ENCODE data around the gene SHISAL1.

Gene SHISAL1

GRCh38 chr22:44248926-44249325 lies 63.8 kb downstream of the SHISAL1 start:
- no peak overlapping the region for H3K4me3 ChIP-seq (ENCODE audit: low read depth, low read length, poor library complexity, severe bottlenecking)
- no peaks in the 10 kb centered on the region for H3K4me1 ChIP-seq (ENCODE audit: insufficient read depth, low read length, severe bottlenecking)
- no peak for TF ChIP-seq EZH2 (IDR thresholded peaks at IDR 0.05; ENCODE audit: borderline replicate concordance, low read length)
- TF ChIP-seq, protein P1, sequence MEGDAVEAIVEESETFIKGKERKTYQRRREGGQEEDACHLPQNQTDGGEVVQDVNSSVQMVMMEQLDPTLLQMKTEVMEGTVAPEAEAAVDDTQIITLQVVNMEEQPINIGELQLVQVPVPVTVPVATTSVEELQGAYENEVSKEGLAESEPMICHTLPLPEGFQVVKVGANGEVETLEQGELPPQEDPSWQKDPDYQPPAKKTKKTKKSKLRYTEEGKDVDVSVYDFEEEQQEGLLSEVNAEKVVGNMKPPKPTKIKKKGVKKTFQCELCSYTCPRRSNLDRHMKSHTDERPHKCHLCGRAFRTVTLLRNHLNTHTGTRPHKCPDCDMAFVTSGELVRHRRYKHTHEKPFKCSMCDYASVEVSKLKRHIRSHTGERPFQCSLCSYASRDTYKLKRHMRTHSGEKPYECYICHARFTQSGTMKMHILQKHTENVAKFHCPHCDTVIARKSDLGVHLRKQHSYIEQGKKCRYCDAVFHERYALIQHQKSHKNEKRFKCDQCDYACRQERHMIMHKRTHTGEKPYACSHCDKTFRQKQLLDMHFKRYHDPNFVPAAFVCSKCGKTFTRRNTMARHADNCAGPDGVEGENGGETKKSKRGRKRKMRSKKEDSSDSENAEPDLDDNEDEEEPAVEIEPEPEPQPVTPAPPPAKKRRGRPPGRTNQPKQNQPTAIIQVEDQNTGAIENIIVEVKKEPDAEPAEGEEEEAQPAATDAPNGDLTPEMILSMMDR (IDR thresholded peaks at IDR 0.05; ENCODE audit: low read length): no peak
- H3K9ac ChIP-seq (ENCODE audit: low read length): no peak overlapping the region
- no peak overlapping the region for H2AFZ ChIP-seq (ENCODE audit: low read length)
- H3K79me2 ChIP-seq (ENCODE audit: insufficient read depth, low read length): no peaks in the 10 kb centered on the region
- no peaks in the 10 kb centered on the region for H4K20me1 ChIP-seq (ENCODE audit: insufficient read depth, low read length)
- H3K9me2 ChIP-seq (ENCODE audit: low read depth, low read length): no peaks in the 10 kb centered on the region
- H3K4me2 ChIP-seq (ENCODE audit: low read length): no peak overlapping the region
- no peaks in the 10 kb centered on the region for H3K36me3 ChIP-seq (ENCODE audit: insufficient read depth, low read length)
- H3K27me3 ChIP-seq (ENCODE audit: insufficient read depth, low read length): peaks cover 8% of the 10 kb centered on the region; the same call in 1 of the 2 replicates
- 0 out of 2 replicates have a peak, but pooled peaks cover 4% of the 10 kb centered on the region for H3K9me3 ChIP-seq (ENCODE audit: low read length)
- no peak overlapping the region for H3K27ac ChIP-seq (ENCODE audit: low read depth, low read length, poor library complexity, severe bottlenecking)
- no peaks in the 10 kb centered on the region for H3F3A ChIP-seq (ENCODE audit: insufficient read depth, low read length)

DNA sequence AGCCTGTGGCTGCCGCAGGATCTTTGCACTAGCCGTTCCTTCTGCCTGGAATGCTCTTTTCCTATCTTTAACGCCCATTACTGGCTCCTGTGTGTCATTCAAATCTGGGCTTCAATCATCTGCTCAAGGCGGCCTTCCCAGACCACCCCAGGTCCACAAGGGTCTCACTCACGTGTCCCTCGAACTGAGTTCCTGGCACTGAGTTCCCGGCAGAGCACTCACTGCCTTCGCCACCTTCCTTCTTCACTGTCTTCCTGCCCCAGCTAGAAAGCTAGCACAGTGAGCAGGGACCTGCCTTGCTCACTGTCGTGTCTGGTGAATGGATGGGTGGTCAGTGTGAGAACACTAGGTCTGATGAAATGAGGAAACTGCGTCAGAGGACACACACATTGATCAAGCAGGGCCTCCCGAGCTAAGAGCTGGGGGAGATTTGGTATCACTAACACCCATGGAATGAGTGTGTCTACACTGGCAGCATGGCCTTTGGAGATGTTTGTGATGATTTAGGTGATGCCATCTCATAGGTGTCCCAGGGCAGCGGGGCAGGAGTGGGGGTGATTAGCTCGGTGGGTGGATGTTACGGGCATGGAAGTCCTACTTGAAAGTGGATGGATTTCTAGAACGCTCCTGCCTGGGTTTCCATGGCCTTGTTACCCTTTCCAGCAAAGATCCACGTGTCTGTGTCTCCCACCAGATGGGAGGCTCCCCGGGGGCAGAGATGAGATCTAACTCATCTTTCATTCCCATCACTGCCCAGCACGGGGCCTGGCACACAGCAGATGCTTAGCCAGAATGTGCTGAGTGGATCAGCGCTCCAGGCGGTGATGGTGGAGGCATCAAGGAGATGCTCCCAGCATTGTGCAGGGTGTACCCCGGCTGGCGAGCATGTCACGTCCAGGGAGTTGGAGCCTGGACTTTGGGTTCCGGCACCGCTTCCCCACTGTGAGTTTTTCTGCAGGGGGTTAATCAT lies 64.5 kb downstream of the SHISAL1 start:
- no peaks in the 10 kb centered on the region for H4K20me1 ChIP-seq (ENCODE audit: insufficient read depth, low read length)
- no peaks in the 10 kb centered on the region for H3K36me3 ChIP-seq (ENCODE audit: insufficient read depth, low read length)
- H3K9me3 ChIP-seq (ENCODE audit: low read length): 0 out of 2 replicates have a peak, but pooled peaks cover 4% of the 10 kb centered on the region
- no peak overlapping the region for H3K9ac ChIP-seq (ENCODE audit: low read length)
- no peaks in the 10 kb centered on the region for H3K79me2 ChIP-seq (ENCODE audit: insufficient read depth, low read length)
- no peak overlapping the region for H3K27ac ChIP-seq (ENCODE audit: low read depth, low read length, poor library complexity, severe bottlenecking)
- H3K27me3 ChIP-seq (ENCODE audit: insufficient read depth, low read length): peaks cover 8% of the 10 kb centered on the region; the same call in 1 of the 2 replicates
- H3F3A ChIP-seq (ENCODE audit: insufficient read depth, low read length): no peaks in the 10 kb centered on the region
- H3K4me1 ChIP-seq (ENCODE audit: insufficient read depth, low read length, severe bottlenecking): no peaks in the 10 kb centered on the region
- no peak overlapping the region for H3K4me3 ChIP-seq (ENCODE audit: low read depth, low read length, poor library complexity, severe bottlenecking)
- TF ChIP-seq, protein P1 (IDR thresholded peaks at IDR 0.05; ENCODE audit: low read length): no peak
- TF ChIP-seq EZH2 (IDR thresholded peaks at IDR 0.05; ENCODE audit: borderline replicate concordance, low read length): no peak
- H3K9me2 ChIP-seq (ENCODE audit: low read depth, low read length): no peaks in the 10 kb centered on the region
- no peak overlapping the region for H3K4me2 ChIP-seq (ENCODE audit: low read length)
- no peak overlapping the region for H2AFZ ChIP-seq (ENCODE audit: low read length)

DNA sequence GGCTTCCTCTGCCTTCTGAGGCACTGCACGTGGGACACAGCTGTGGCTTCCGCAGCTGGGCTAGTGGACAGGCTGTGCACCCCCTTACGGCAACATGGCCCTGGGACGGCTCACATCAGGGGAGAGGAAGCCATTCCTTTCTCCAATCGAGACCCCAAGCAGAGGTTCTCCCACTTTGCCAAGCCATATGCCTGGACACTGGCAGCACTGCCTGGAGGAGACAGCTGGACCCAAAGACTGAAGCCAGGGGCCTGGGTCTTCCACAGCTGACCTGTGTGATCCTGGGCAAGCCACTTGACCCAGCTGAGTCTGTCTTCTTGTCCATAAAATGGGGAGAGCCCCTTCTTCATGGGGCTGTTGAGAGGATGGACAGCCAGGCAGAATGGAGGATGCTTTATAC lies 65.4 kb downstream of the SHISAL1 start:
- Histone ChIP-seq H3K4me3 (ENCODE audit: low read depth, low read length, poor library complexity, severe bottlenecking) (no peak overlapping the region), H3K9ac (ENCODE audit: low read length) (no peak overlapping the region), H3K9me2 (ENCODE audit: low read depth, low read length) (no peaks in the 10 kb centered on the region), H3K4me2 (ENCODE audit: low read length) (no peak overlapping the region), H3K79me2 (ENCODE audit: insufficient read depth, low read length) (no peaks in the 10 kb centered on the region), H3K9me3 (ENCODE audit: low read length) (0 out of 2 replicates have a peak, but pooled peaks cover 4% of the 10 kb centered on the region), H2AFZ (ENCODE audit: low read length) (no peak overlapping the region), H4K20me1 (ENCODE audit: insufficient read depth, low read length) (no peaks in the 10 kb centered on the region), H3K27ac (ENCODE audit: low read depth, low read length, poor library complexity, severe bottlenecking) (no peak overlapping the region), H3K27me3 (ENCODE audit: insufficient read depth, low read length) (peaks cover 8% of the 10 kb centered on the region; the same call in 1 of the 2 replicates), H3K4me1 (ENCODE audit: insufficient read depth, low read length, severe bottlenecking) (no peaks in the 10 kb centered on the region), H3F3A (ENCODE audit: insufficient read depth, low read length) (no peaks in the 10 kb centered on the region), H3K36me3 (ENCODE audit: insufficient read depth, low read length) (no peaks in the 10 kb centered on the region)
- TF ChIP-seq, protein P1 (IDR thresholded peaks at IDR 0.05; ENCODE audit: low read length): no peak
- no peak for TF ChIP-seq EZH2 (IDR thresholded peaks at IDR 0.05; ENCODE audit: borderline replicate concordance, low read length)
